Left lung (tissue), 10 donors: ENCODE measurements around the gene CHMP3. TPM values are rescaled to one million over a fixed set of nuclear protein-coding genes. Genes with fewer than 3 reads are reported as not detected.

Experiments used
- ATAC-seq: fragments of 200-7000 bp; cut with Tn5 transposase; one replicate; pipeline ENCODE4 v1.9.1; 2020; ENCODE audit warnings: moderate library complexity
- DNase-seq, 4 donors: peaks; one replicate each; pipeline ENCODE4 v3.0.0-alpha.2; 2013 to 2020
- H3K27ac ChIP-seq, 2 donors: fragments of 200-600 bp; sonication (generic) in 1 of 2; one replicate each; pipeline versions ENCODE4 v1.5.0 to v1.8.0; 2020 to 2021
- H3K27me3 ChIP-seq, 2 donors: fragments of 200-600 bp; sonication (generic) in 1 of 2; one replicate each; pipeline versions ENCODE4 v1.5.0 to v1.8.0; 2020 to 2021
- H3K36me3 ChIP-seq, 2 donors: fragments of 200-600 bp; sonication (generic) in 1 of 2; one replicate each; pipeline versions ENCODE4 v1.5.0 to v1.8.0; 2020 to 2021
- H3K4me1 ChIP-seq, 2 donors: fragments of 200-600 bp; one replicate each; pipeline ENCODE4 v1.8.0; 2021
- H3K4me3 ChIP-seq, 2 donors: fragments of 200-600 bp; sonication (generic) in 1 of 2; one replicate each; pipeline versions ENCODE4 v1.5.0 to v1.8.0; 2020 to 2021; ENCODE audit warnings: mild to moderate bottlenecking in 1 of 2
- H3K9me3 ChIP-seq, 2 donors: fragments of 200-600 bp; sonication (generic) in 1 of 2; one replicate each; pipeline versions ENCODE4 v1.5.0 to v1.8.0; 2020 to 2021
- CTCF ChIP-seq, 2 donors: fragments of 200-600 bp; sonication (generic) in 1 of 2; IDR thresholded peaks; one replicate each; pipeline versions ENCODE4 v1.5.0 to v1.8.0; 2021; ENCODE audit warnings: antibody characterized with exemption in 2 of 2
- intact Hi-C, 2 donors: fragments of 100-400 bp; cut with DNase I; formaldehyde crosslinking; loops; one replicate each; pipeline versions ENCODE4 v1.11.2 to v1.14.2; 2022
- polyA plus RNA-seq, 6 donors: library from polyadenylated mRNA; unstranded; fragments of 120-200 nt; gene quantifications; one replicate each; pipeline ENCODE4 v1.2.1, GENCODE V29; 2013; ENCODE audit not compliant: insufficient read length in 6 of 6
- total RNA-seq, 2 donors: library from RNA; stranded (reverse); fragmentation: NEBNext Ultra II Directional; extraction: Animal tissue kit (Norgen Biotek cat#: 25700); gene quantifications; one replicate each; pipeline ENCODE4 v1.2.1, GENCODE V29; 2021
- donor health status: DM: no; HTN: yes; CAD: no.
- donor health status: DM: no; HTN: no; CAD: no.

Gene CHMP3
- total and polyA plus RNA-seq, 8 donors = 117 to 159 (median 147) TPM

- no peak for TF ChIP-seq CTCF (IDR thresholded peaks at IDR 0.05)
- H3K27ac ChIP-seq = no peak overlapping the region
- peaks cover 0 to 3% of the 10 kb centered on the region in 2 donors for H3K4me1 ChIP-seq
- peaks cover 0 to 93% of the 10 kb centered on the region in 2 donors for H3K36me3 ChIP-seq
- DNase-seq (no peak), ATAC-seq (no peak)
- H3K4me3 ChIP-seq = no peak overlapping the region
- H3K9me3 ChIP-seq = no peaks in the 10 kb centered on the region
- H3K27me3 ChIP-seq = no peaks in the 10 kb centered on the region
- intact Hi-C loops = no loop called here
These were observed 92.4 kb downstream of the CHMP3 start for GRCh38 chr2:86470890-86471289.

GRCh38 chr2:86468162-86469033 lies 94.8 kb downstream of the CHMP3 start:
- Histone ChIP-seq H3K4me3 (no peak overlapping the region), H3K4me1 (peaks cover 0 to 3% of the 10 kb centered on the region in 2 donors), H3K27me3 (no peaks in the 10 kb centered on the region), H3K36me3 (peaks cover 2 to 95% of the 10 kb centered on the region in 2 donors), H3K9me3 (no peaks in the 10 kb centered on the region), H3K27ac (no peak overlapping the region)
- DNase-seq = no peak
- intact Hi-C loops = no loop called here
- ATAC-seq = no peak
- no peak for TF ChIP-seq CTCF (IDR thresholded peaks at IDR 0.05)

- Histone ChIP-seq H3K9me3 (no peaks in the 10 kb centered on the region), H3K27me3 (no peaks in the 10 kb centered on the region), H3K36me3 (peaks cover 2 to 92% of the 10 kb centered on the region in 2 donors), H3K27ac (no peak overlapping the region), H3K4me1 (peaks cover 0 to 3% of the 10 kb centered on the region in 2 donors), H3K4me3 (no peak overlapping the region)
- intact Hi-C loops = no loop called here
- no peak for TF ChIP-seq CTCF (IDR thresholded peaks at IDR 0.05)
- ATAC-seq = no peak
- no peak for DNase-seq
These were observed 96.9 kb downstream of the CHMP3 start for GRCh38 chr2:86466306-86466705.

DNA sequence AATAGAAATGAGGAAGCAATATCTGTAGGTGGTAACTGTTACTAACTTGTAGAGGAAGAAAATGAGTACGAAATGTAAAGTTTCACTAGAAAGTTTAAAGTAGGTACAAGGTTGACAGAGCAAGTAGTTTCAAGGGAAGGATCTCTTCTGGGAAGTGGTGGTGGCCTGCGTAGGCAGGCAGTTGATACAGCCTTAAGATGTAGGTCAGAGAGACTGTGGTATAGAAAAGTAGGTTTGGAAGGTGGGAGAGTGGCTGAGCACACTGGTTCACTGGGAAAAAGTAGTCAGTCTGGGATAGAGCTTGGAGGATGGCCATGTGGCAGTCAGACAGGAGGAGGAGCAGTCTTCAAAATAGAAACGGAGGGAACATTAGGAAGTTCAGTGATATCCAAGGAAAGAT lies 98.6 kb downstream of the CHMP3 start:
- H3K36me3 ChIP-seq = peaks cover 2 to 91% of the 10 kb centered on the region in 2 donors
- ATAC-seq = peak; percentile 29
- no peak for TF ChIP-seq CTCF (IDR thresholded peaks at IDR 0.05)

GRCh38 chr2:86461042-86461743 lies 102.0 kb downstream of the CHMP3 start:
- Histone ChIP-seq H3K27me3 (no peaks in the 10 kb centered on the region), H3K4me1 (no peaks in the 10 kb centered on the region), H3K9me3 (no peaks in the 10 kb centered on the region), H3K4me3 (no peak overlapping the region), H3K27ac (no peak overlapping the region), H3K36me3 (peaks cover 2 to 90% of the 10 kb centered on the region in 2 donors)
- no peak for DNase-seq
- TF ChIP-seq CTCF (IDR thresholded peaks at IDR 0.05) = no peak
- intact Hi-C loops = no loop called here
- ATAC-seq = no peak

More for the DNA sequence above, 98.6 kb downstream of the CHMP3 start:
- intact Hi-C loops = no loop called here
- no peaks in the 10 kb centered on the region for H3K9me3 ChIP-seq
- H3K4me3 ChIP-seq = no peak overlapping the region
- no peak overlapping the region for H3K27ac ChIP-seq
- no peaks in the 10 kb centered on the region for H3K27me3 ChIP-seq
- peaks cover 0 to 3% of the 10 kb centered on the region in 2 donors for H3K4me1 ChIP-seq
- DNase-seq = no peak
